ENCODE data around the gene NOS3. TPM values are rescaled to one million over a fixed set of nuclear protein-coding genes. Genes with fewer than 3 reads are reported as not detected.
A peak's percentile ranks its signal among the peaks of the same experiment; 100 is the strongest.

NOS3 gene
- total and polyA plus RNA-seq, 2 of the 13 experiments (the other 11 are each of a cell fraction or from before 2014, with no cell fraction given) = 3.7 to 7.5 TPM

- TF ChIP-seq SOX13 (IDR thresholded peaks at IDR 0.05) (no peak), SOX13 (CRISPR knock-in tag; conservative IDR thresholded peaks at IDR 0.05 in 1 of 2, IDR thresholded peaks at IDR 0.05 in 1 of 2) (0 out of 4 replicates have a peak, but pooled peaks of 1 of the 2 experiments have one; percentile 4), ZNF274 (CRISPR knock-in tag; IDR thresholded peaks at IDR 0.05) (no peak), NAIF1 (CRISPR knock-in tag; IDR thresholded peaks at IDR 0.05; ENCODE audit: borderline replicate concordance) (no peak), SP140L (CRISPR knock-in tag; IDR thresholded peaks at IDR 0.05; ENCODE audit: borderline replicate concordance) (no peak), NFE2 (CRISPR knock-in tag; IDR thresholded peaks at IDR 0.05) (no peak), ZNF136 (CRISPR knock-in tag; IDR thresholded peaks at IDR 0.05; ENCODE audit: low read depth) (no peak), ZNF383 (CRISPR knock-in tag; IDR thresholded peaks at IDR 0.05; ENCODE audit: borderline replicate concordance) (no peak), RFXAP (CRISPR knock-in tag; IDR thresholded peaks at IDR 0.05; ENCODE audit: borderline replicate concordance) (no peak), ZNF569 (CRISPR knock-in tag; IDR thresholded peaks at IDR 0.05; ENCODE audit: borderline replicate concordance) (no peak), ZKSCAN5 (CRISPR knock-in tag; IDR thresholded peaks at IDR 0.05) (peak; percentile 60; the same call in 1 of the 2 replicates), KDM5A (IDR thresholded peaks at IDR 0.05; ENCODE audit: borderline replicate concordance, low read length) (no peak), ASH2L (IDR thresholded peaks at IDR 0.05; ENCODE audit: insufficient read length, low read depth, low read length) (peak; percentile 17), ZGPAT (CRISPR knock-in tag; IDR thresholded peaks at IDR 0.05) (no peak), TOE1 (CRISPR knock-in tag; IDR thresholded peaks at IDR 0.05) (no peak)
- TF ChIP-seq, protein P1, sequence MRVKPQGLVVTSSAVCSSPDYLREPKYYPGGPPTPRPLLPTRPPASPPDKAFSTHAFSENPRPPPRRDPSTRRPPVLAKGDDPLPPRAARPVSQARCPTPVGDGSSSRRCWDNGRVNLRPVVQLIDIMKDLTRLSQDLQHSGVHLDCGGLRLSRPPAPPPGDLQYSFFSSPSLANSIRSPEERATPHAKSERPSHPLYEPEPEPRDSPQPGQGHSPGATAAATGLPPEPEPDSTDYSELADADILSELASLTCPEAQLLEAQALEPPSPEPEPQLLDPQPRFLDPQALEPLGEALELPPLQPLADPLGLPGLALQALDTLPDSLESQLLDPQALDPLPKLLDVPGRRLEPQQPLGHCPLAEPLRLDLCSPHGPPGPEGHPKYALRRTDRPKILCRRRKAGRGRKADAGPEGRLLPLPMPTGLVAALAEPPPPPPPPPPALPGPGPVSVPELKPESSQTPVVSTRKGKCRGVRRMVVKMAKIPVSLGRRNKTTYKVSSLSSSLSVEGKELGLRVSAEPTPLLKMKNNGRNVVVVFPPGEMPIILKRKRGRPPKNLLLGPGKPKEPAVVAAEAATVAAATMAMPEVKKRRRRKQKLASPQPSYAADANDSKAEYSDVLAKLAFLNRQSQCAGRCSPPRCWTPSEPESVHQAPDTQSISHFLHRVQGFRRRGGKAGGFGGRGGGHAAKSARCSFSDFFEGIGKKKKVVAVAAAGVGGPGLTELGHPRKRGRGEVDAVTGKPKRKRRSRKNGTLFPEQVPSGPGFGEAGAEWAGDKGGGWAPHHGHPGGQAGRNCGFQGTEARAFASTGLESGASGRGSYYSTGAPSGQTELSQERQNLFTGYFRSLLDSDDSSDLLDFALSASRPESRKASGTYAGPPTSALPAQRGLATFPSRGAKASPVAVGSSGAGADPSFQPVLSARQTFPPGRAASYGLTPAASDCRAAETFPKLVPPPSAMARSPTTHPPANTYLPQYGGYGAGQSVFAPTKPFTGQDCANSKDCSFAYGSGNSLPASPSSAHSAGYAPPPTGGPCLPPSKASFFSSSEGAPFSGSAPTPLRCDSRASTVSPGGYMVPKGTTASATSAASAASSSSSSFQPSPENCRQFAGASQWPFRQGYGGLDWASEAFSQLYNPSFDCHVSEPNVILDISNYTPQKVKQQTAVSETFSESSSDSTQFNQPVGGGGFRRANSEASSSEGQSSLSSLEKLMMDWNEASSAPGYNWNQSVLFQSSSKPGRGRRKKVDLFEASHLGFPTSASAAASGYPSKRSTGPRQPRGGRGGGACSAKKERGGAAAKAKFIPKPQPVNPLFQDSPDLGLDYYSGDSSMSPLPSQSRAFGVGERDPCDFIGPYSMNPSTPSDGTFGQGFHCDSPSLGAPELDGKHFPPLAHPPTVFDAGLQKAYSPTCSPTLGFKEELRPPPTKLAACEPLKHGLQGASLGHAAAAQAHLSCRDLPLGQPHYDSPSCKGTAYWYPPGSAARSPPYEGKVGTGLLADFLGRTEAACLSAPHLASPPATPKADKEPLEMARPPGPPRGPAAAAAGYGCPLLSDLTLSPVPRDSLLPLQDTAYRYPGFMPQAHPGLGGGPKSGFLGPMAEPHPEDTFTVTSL (CRISPR knock-in tag; IDR thresholded peaks at IDR 0.05; ENCODE audit: borderline replicate concordance) = no peak
- TF ChIP-seq, protein P2, sequence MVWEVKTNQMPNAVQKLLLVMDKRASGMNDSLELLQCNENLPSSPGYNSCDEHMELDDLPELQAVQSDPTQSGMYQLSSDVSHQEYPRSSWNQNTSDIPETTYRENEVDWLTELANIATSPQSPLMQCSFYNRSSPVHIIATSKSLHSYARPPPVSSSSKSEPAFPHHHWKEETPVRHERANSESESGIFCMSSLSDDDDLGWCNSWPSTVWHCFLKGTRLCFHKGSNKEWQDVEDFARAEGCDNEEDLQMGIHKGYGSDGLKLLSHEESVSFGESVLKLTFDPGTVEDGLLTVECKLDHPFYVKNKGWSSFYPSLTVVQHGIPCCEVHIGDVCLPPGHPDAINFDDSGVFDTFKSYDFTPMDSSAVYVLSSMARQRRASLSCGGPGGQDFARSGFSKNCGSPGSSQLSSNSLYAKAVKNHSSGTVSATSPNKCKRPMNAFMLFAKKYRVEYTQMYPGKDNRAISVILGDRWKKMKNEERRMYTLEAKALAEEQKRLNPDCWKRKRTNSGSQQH (CRISPR knock-in tag; IDR thresholded peaks at IDR 0.05; ENCODE audit: low read depth) = no peak
- TF ChIP-seq, protein P3, sequence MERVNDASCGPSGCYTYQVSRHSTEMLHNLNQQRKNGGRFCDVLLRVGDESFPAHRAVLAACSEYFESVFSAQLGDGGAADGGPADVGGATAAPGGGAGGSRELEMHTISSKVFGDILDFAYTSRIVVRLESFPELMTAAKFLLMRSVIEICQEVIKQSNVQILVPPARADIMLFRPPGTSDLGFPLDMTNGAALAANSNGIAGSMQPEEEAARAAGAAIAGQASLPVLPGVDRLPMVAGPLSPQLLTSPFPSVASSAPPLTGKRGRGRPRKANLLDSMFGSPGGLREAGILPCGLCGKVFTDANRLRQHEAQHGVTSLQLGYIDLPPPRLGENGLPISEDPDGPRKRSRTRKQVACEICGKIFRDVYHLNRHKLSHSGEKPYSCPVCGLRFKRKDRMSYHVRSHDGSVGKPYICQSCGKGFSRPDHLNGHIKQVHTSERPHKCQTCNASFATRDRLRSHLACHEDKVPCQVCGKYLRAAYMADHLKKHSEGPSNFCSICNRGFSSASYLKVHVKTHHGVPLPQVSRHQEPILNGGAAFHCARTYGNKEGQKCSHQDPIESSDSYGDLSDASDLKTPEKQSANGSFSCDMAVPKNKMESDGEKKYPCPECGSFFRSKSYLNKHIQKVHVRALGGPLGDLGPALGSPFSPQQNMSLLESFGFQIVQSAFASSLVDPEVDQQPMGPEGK (CRISPR knock-in tag; IDR thresholded peaks at IDR 0.05) = 0 out of 2 replicates have a peak, but pooled peaks have one; percentile 10
Observed at GRCh38 chr7:151010037-151010306, 19.2 kb downstream of the NOS3 start (continued).
